Measurements from ENCODE around the gene TSPAN2.

TSPAN2 gene

DNA sequence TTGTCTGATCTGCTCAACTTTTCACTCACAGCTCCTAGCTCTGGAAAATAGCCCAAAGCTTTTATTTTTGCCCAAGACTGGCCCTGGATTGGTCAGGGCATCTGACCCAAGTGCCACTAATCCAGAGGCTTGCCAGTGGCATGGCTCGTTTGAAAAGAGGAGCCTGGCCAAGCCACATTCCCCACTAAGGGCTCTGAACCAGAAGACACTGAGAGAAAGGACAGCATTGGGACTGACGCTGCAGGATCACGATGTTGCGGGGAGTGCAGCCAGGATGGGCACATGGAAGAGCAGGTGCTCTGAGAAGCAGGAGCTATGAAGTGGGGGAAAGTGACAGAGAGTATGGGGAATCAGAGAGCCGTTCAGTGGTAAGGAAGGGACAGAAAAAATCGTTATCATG, 44.9 kb upstream of the TSPAN2 start:
- no peaks in the 10 kb centered on the region for H3K36me3 ChIP-seq (ENCODE audit: insufficient read depth)
- H3K79me2 ChIP-seq (ENCODE audit: insufficient read depth, low read depth) = no peaks in the 10 kb centered on the region
- no peak overlapping the region for H3K4me2 ChIP-seq
- no peak overlapping the region for H3K9ac ChIP-seq
- H3K27me3 ChIP-seq (ENCODE audit: insufficient read depth, low read depth) = no peaks in the 10 kb centered on the region
- TF ChIP-seq, protein P1, sequence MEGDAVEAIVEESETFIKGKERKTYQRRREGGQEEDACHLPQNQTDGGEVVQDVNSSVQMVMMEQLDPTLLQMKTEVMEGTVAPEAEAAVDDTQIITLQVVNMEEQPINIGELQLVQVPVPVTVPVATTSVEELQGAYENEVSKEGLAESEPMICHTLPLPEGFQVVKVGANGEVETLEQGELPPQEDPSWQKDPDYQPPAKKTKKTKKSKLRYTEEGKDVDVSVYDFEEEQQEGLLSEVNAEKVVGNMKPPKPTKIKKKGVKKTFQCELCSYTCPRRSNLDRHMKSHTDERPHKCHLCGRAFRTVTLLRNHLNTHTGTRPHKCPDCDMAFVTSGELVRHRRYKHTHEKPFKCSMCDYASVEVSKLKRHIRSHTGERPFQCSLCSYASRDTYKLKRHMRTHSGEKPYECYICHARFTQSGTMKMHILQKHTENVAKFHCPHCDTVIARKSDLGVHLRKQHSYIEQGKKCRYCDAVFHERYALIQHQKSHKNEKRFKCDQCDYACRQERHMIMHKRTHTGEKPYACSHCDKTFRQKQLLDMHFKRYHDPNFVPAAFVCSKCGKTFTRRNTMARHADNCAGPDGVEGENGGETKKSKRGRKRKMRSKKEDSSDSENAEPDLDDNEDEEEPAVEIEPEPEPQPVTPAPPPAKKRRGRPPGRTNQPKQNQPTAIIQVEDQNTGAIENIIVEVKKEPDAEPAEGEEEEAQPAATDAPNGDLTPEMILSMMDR (conservative IDR thresholded peaks at IDR 0.05; ENCODE audit: low read depth, low read length) = no peak
- H3K27ac ChIP-seq = no peak overlapping the region
- no peaks in the 10 kb centered on the region for H4K20me1 ChIP-seq (ENCODE audit: insufficient read depth)
- no peaks in the 10 kb centered on the region for H3K4me1 ChIP-seq (ENCODE audit: low read depth, poor library complexity, severe bottlenecking)
- no peak overlapping the region for H3K4me3 ChIP-seq (IDR thresholded peaks at IDR 0.05; ENCODE audit: insufficient read depth, low read depth, low read length)
- no peak overlapping the region for H2AFZ ChIP-seq (ENCODE audit: low read depth)

DNA sequence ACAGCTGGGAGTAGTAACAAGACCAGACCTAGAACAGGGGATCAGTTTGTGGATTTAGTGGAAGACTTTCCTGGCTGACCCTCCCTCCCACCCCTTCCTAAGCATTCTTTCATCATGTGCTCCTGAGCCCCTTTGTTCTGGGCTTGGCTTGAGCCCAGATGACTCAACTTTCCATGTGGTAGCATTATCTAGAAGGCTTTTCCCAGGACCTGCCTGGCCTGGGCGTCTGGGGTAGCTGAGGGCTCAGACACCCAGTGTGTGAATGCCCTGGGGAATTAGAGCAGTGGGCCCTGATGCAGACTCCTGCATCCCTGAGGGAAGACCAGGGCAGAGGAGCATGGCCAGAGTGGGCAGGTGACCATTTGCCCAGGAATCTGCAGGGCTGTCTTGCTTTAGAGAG, 44.1 kb upstream of the TSPAN2 start:
- no peaks in the 10 kb centered on the region for H3K27me3 ChIP-seq (ENCODE audit: insufficient read depth, low read depth)
- H2AFZ ChIP-seq (ENCODE audit: low read depth) = no peak overlapping the region
- no peaks in the 10 kb centered on the region for H3K36me3 ChIP-seq (ENCODE audit: insufficient read depth)
- no peak overlapping the region for H3K4me2 ChIP-seq
- H3K79me2 ChIP-seq (ENCODE audit: insufficient read depth, low read depth) = no peaks in the 10 kb centered on the region
- TF ChIP-seq, protein P1 (conservative IDR thresholded peaks at IDR 0.05; ENCODE audit: low read depth, low read length) = no peak
- no peaks in the 10 kb centered on the region for H4K20me1 ChIP-seq (ENCODE audit: insufficient read depth)
- no peak overlapping the region for H3K27ac ChIP-seq
- no peak overlapping the region for H3K9ac ChIP-seq
- H3K4me1 ChIP-seq (ENCODE audit: low read depth, poor library complexity, severe bottlenecking) = no peaks in the 10 kb centered on the region
- no peak overlapping the region for H3K4me3 ChIP-seq (IDR thresholded peaks at IDR 0.05; ENCODE audit: insufficient read depth, low read depth, low read length)

DNA sequence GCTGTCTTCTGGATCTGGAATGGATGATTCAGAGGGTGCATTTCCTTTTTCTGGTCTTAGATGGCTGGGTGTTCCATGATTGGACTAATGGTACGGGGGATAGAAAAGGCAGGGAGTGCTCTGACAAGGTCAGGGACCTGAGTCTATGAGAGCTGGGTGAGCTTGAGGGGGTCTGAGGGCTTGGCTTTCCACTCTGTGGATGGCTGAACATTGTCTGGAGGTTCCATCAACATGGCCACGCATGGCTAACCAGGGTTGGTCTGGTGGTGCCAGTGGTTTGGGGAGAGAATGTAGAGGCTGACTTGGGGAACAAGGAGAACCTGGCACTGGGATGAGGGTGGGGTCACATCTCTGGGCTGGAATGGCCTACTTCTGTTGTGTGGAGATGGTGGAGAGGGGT, 41.5 kb upstream of the TSPAN2 start:
- Histone ChIP-seq H3K9ac (no peak overlapping the region), H3K4me2 (no peak overlapping the region), H2AFZ (ENCODE audit: low read depth) (no peak overlapping the region), H3K4me3 (IDR thresholded peaks at IDR 0.05; ENCODE audit: insufficient read depth, low read depth, low read length) (no peak overlapping the region), H3K79me2 (ENCODE audit: insufficient read depth, low read depth) (no peaks in the 10 kb centered on the region), H3K4me1 (ENCODE audit: low read depth, poor library complexity, severe bottlenecking) (no peaks in the 10 kb centered on the region), H3K27me3 (ENCODE audit: insufficient read depth, low read depth) (no peaks in the 10 kb centered on the region), H3K36me3 (ENCODE audit: insufficient read depth) (no peaks in the 10 kb centered on the region), H3K27ac (no peak overlapping the region), H4K20me1 (ENCODE audit: insufficient read depth) (no peaks in the 10 kb centered on the region)
- TF ChIP-seq, protein P1 (conservative IDR thresholded peaks at IDR 0.05; ENCODE audit: low read depth, low read length) = no peak

DNA sequence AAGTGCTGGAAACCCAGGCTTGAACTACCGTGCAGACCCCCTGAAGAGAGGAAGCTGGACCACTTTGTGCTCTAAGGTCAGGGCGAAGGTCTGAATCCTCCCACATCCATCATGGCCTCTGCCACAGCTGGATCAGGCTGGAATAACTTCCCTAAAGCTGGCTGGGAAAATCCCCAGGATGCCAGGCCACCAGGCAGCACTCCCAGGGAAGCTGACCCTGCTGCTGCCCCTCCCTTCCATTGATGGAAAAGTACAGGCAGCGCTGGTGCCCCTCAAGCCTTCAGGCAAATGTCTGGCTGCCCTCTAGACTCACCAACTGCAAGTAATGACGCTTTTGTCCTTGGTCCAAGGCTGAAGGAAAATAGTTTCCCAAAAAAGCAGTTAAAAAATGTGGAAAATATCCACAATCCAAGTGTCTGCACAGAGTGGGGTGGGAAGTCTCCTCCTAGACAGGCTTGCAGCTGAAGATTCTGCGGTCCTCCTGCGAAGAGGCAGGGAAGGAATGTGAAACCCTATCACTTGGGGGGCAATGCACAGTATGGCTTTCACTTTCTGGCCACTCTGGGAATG, 39.9 kb upstream of the TSPAN2 start:
- Histone ChIP-seq H3K4me1 (ENCODE audit: low read depth, poor library complexity, severe bottlenecking) (no peaks in the 10 kb centered on the region), H2AFZ (ENCODE audit: low read depth) (no peak overlapping the region), H3K27me3 (ENCODE audit: insufficient read depth, low read depth) (no peaks in the 10 kb centered on the region), H4K20me1 (ENCODE audit: insufficient read depth) (no peaks in the 10 kb centered on the region), H3K27ac (no peak overlapping the region), H3K4me2 (no peak overlapping the region), H3K4me3 (IDR thresholded peaks at IDR 0.05; ENCODE audit: insufficient read depth, low read depth, low read length) (no peak overlapping the region), H3K79me2 (ENCODE audit: insufficient read depth, low read depth) (no peaks in the 10 kb centered on the region), H3K36me3 (ENCODE audit: insufficient read depth) (no peaks in the 10 kb centered on the region), H3K9ac (no peak overlapping the region)
- TF ChIP-seq, protein P1 (conservative IDR thresholded peaks at IDR 0.05; ENCODE audit: low read depth, low read length) = no peak

Data from KMS-11 (cell line).